Activated CD4-positive, alpha-beta T cell treated with anti-CD3 and anti-CD28 coated beads for 48 hours (primary cell): ENCODE measurements around the gene FZD2.

ENCODE experiments used
- DNase-seq: peaks from one replicate; pipeline ENCODE4 v3.0.0-alpha.2; 2020

Gene FZD2

GRCh38 chr17:44610331-44610730 is 53.0 kb downstream of the FZD2 start:
- no peak for DNase-seq
